Tibial nerve (tissue), 4 donors: ENCODE data around the gene S100A10.

Source experiments
- CTCF ChIP-seq, 5 experiments: fragments of 200-600 bp in 3 of 5; fragments of 450-650 bp in 2 of 5; sonication (generic) in 3 of 5; IDR thresholded peaks; one replicate each; pipeline ENCODE4 v1.5.1; 2016 to 2019; ENCODE audit warnings: antibody characterized with exemption in 5 of 5, mild to moderate bottlenecking in 3 of 5, moderate library complexity in 2 of 5
- EP300 ChIP-seq, 2 donors: sonication (generic); formaldehyde crosslinking; IDR thresholded peaks; one replicate each; pipeline ENCODE4 v1.6.1; 2017; ENCODE audit warnings: antibody characterized with exemption in 2 of 2, mild to moderate bottlenecking in 1 of 2

- TF ChIP-seq CTCF (IDR thresholded peaks at IDR 0.05), result no peak
- no peak for TF ChIP-seq EP300 (IDR thresholded peaks at IDR 0.05)
Measured at GRCh38 chr1:152029144-152029928, 35.7 kb upstream of the S100A10 start.
